HuH-7.5 (cell line): ENCODE data around the gene ADA.

Experiments used
- DNase-seq: peaks from one replicate; pipeline ENCODE4 v3.0.0; 2011; ENCODE audit warnings: low spot score

ADA gene

GRCh38 chr20:44644667-44645131, 6.8 kb downstream of the ADA start:
- no peak for DNase-seq

DNA sequence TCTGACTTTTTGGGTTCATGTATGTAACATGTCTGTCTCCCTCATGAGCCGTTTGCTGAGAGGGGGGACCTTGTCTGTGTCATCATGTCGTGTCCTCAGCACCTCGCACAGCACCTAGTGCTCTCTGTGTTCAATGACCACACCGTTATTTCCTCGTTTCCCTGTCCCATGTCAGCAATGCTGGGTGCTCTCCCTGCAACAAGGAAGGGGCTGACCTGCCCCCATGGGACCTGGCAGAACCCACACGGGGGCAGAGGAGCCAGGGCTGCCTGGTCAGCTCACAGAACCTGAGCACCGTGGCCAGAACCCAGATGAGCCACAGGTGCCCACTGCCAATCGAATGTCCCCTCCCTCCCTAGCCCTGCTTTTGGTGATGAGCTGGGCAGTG, 7.3 kb downstream of the ADA start:
- DNase-seq = no peak

DNA sequence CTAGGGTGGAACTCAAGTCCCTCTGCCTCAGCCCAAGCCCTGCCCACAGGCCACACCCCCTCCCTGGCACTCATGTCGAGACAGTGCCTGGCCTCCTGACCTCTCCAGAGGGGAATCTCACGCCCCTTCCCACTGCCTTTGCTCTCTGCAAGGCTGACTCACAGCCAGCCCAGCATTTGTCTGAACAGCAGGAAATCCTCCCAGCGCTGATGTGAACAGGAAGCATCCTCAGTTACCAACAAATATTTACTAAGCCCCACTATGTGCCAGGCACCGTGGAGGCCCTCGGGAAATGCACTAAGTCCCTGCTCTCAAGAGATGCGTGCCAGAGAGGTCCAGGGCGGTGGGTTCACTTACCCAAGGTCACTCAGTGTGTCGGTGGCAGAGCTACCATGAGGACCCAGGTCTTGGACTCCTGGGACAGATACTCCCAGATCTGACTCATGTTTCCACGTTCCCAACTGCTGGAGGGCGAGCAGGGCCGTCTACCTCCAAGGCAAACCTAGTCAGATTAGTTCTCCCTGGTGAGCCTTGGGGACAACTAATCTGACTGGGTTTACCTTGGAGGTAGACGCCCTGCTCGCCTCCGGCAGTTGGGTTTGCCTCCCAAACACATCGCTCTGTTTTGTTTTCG, 7.8 kb downstream of the ADA start:
- no peak for DNase-seq

GRCh38 chr20:44643154-44643519, 8.4 kb downstream of the ADA start:
- no peak for DNase-seq

- DNase-seq = peak; percentile 50
Measured at GRCh38 chr20:44642203-44643153, 9.0 kb downstream of the ADA start.

DNA sequence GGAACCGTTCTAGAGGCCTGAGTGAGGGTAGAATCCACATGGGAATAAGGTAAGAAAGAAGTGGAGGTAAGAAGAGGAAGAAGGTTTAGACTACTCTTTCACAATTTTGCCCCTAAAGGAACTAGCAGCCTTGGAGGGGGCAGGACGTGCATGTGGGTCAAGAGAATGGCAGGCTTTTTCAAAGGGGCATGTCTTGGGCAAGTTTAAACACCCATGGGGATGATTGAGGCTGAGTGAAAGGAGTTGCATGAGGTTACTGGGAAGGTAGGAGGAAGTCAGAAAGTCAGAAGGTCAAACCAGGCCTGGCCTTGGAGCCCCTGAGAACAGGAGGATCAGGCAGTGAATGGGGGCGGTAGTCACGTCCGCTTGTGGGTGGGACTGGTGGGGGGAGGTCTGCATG, 10.2 kb downstream of the ADA start:
- no peak for DNase-seq

GRCh38 chr20:44640522-44640921, 11.0 kb downstream of the ADA start:
- DNase-seq = no peak

- DNase-seq = no peak
Measured at GRCh38 chr20:44637522-44638372, 13.8 kb downstream of the ADA start.

GRCh38 chr20:44637042-44637441, 14.5 kb downstream of the ADA start:
- no peak for DNase-seq

DNA sequence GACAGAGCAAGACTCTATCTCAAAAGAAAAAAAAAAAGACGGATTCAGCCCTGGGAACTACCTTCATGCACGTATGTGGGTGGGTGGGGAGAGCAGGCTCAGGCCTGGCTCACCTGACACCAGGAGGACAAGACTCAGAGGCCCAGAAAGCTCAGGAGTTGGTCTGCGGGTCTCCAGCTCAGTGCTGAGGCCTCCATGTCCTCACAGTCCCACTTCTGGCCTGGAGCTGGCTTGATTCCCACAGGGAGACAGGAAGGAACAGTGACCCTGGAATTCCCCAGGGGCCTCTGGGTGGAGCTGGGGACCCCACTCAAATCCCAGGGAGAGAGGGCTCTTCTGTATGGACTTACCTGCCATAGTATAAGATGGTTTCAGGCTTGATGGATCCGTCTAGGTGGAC, 15.6 kb downstream of the ADA start:
- DNase-seq = no peak

- no peak for DNase-seq
Measured at GRCh38 chr20:44633872-44634600, 17.5 kb downstream of the ADA start.

- no peak for DNase-seq
Measured at GRCh38 chr20:44633187-44633810, 18.2 kb downstream of the ADA start.

GRCh38 chr20:44632103-44632752, 19.3 kb downstream of the ADA start:
- DNase-seq = no peak

GRCh38 chr20:44630297-44630696, 21.2 kb downstream of the ADA start:
- DNase-seq = no peak

DNA sequence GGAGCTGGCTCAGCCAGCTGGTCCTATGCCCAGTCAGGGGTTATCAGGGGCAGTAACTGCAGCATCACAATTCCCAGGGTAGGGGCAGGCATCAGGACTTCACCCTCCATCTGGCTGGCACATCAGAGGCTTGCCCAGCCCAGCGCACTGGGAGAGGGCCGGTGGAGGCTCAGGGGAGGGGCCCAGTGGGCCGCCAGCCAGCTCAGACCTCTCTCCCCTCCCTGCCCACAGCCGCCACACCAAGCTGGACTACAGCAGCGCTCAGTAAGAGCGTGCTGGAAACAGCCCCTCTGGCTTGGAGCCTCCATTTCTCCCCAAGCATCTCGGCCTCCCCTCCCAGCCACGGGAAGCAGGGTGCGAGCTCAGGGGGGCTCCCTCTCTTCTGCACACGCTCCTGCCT, 22.0 kb downstream of the ADA start:
- no peak for DNase-seq

DNA sequence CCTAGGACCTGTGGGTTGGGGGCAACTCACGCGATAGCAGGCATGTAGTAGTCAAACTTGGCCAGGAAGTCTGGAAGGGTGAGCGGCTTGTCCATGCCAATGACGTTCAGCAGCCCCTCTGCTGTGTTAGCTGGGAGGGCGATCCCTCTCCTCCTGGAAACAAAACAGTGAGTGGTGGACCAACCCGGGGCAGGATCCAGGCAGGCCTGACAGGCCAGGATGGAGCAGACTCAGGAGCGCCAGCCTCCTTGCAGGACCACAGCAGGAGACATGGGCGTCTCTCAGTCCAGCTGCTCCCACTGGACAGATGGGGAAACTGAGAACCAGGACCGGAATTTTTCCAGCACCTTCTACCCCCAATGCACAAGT, 22.5 kb downstream of the ADA start:
- no peak for DNase-seq

GRCh38 chr20:44627364-44628010, 24.0 kb downstream of the ADA start:
- no peak for DNase-seq

DNA sequence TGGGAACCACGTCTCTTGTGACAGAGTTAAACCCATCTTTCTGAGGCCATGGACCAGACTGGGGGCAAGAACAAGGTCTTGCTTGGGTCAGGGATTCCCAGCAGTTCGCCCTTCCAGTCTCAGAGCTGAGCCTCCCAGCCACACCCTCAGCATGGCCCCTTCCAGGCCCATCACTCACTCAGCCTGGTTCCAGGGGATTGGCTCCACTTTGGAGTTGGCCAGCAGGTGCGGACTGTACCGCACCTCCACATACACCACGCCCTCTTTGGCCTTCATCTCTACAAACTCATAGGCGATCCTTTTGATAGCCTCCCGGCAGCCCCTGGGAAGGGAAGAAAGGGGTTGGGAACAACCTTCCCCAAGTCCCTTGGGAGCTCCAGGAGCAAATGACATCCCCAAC, 25.2 kb downstream of the ADA start:
- no peak for DNase-seq

- DNase-seq = no peak
Measured at GRCh38 chr20:44625361-44625760, 26.1 kb downstream of the ADA start.

GRCh38 chr20:44624743-44625271, 26.7 kb downstream of the ADA start:
- no peak for DNase-seq
